Calu3 (cell line): Measurements from ENCODE around the gene KIF5A. TPM values are rescaled to one million over a fixed set of nuclear protein-coding genes. Genes with fewer than 3 reads are reported as not detected.
"Not testable (repeated sequence)": the region's sequence is repeated elsewhere in the genome, so short reads cannot be mapped to it uniquely, and the experiment has no call there.

Experiments used
- Bru-seq: library from RNA; stranded (reverse); fragments of 400-500 nt; gene quantifications from one replicate; lab custom pipeline; 2021; lab: Mats Ljungman, UMichigan
- BruChase-seq, 2 experiments: library from RNA; stranded (reverse); fragments of 400-500 nt; gene quantifications; one replicate each; lab custom pipeline; 2021; lab: Mats Ljungman, UMichigan
- BruUV-seq: library from RNA; stranded (reverse); fragments of 400-500 nt; replicated peaks from 2 replicates; lab custom pipeline; 2021; lab: Mats Ljungman, UMichigan
- CTCF ChIA-PET: fragments of 300-600 bp; sonication (Branson Sonifier 250); formaldehyde crosslinking; loops from one replicate; lab custom pipeline; 2022; ENCODE audit warnings: antibody characterized with exemption; lab: Charles Lee
- DNase-seq: peaks from one replicate; pipeline ENCODE4 v3.0.0; 2022
- H3K27ac Mint-ChIP-seq: one replicate; pipeline ENCODE4 v1.8.0; 2022; ENCODE audit warnings: mixed read lengths; ENCODE audit not compliant: unreplicated experiment
- H3K27me3 Mint-ChIP-seq: one replicate; pipeline ENCODE4 v1.8.0; 2022; ENCODE audit warnings: mixed read lengths; ENCODE audit not compliant: unreplicated experiment
- H3K36me3 Mint-ChIP-seq: one replicate; pipeline ENCODE4 v1.8.0; 2022; ENCODE audit warnings: mild to moderate bottlenecking, moderate library complexity, mixed read lengths; ENCODE audit not compliant: insufficient read depth, unreplicated experiment
- H3K4me1 Mint-ChIP-seq: one replicate; pipeline ENCODE4 v1.8.0; 2022; ENCODE audit warnings: mild to moderate bottlenecking, low read depth, mixed read lengths; ENCODE audit not compliant: unreplicated experiment
- H3K4me3 Mint-ChIP-seq: one replicate; pipeline ENCODE4 v1.8.0; 2022; ENCODE audit warnings: mild to moderate bottlenecking, low read depth, moderate library complexity, mixed read lengths; ENCODE audit not compliant: unreplicated experiment
- H3K9me3 Mint-ChIP-seq: one replicate; pipeline ENCODE4 v1.8.0; 2022; ENCODE audit warnings: low read depth, mixed read lengths; ENCODE audit not compliant: unreplicated experiment
- intact Hi-C: fragments of 100-400 bp; cut with micrococcal nuclease; formaldehyde crosslinking; loops from one replicate; pipeline ENCODE4 v1.10.0; 2022; ENCODE audit not compliant: unreplicated experiment
- long read RNA-seq: library from polyadenylated mRNA; stranded (forward); transcript quantifications from one replicate; pipeline ENCODE4 v2.0.0, GENCODE V29; 2022
- total RNA-seq: library from RNA; stranded (reverse); gene quantifications from 2 replicates; pipeline ENCODE4 v1.2.3, GENCODE V29; 2022
- TF ChIP-seq, protein P1 (sequence below): fragments of 200-600 bp; IDR thresholded peaks from one replicate; pipeline ENCODE4 v1.8.0; 2022; ENCODE audit warnings: antibody characterized with exemption; ENCODE audit not compliant: unreplicated experiment

Gene KIF5A
- total RNA-seq (0.10 TPM in 1 of 2 replicates, not detected in the other), Bru-seq, nascent RNA (percentile 8 among the genes with signal in this experiment), BruChase-seq, experiment 1, labeled RNA remaining after a 6-hour chase (percentile 10 among the genes with signal in this experiment), BruChase-seq, experiment 2, labeled RNA remaining after a 2-hour chase (percentile 9 among the genes with signal in this experiment)
- long read RNA-seq, result 0 reads

- TF ChIP-seq, protein P1, sequence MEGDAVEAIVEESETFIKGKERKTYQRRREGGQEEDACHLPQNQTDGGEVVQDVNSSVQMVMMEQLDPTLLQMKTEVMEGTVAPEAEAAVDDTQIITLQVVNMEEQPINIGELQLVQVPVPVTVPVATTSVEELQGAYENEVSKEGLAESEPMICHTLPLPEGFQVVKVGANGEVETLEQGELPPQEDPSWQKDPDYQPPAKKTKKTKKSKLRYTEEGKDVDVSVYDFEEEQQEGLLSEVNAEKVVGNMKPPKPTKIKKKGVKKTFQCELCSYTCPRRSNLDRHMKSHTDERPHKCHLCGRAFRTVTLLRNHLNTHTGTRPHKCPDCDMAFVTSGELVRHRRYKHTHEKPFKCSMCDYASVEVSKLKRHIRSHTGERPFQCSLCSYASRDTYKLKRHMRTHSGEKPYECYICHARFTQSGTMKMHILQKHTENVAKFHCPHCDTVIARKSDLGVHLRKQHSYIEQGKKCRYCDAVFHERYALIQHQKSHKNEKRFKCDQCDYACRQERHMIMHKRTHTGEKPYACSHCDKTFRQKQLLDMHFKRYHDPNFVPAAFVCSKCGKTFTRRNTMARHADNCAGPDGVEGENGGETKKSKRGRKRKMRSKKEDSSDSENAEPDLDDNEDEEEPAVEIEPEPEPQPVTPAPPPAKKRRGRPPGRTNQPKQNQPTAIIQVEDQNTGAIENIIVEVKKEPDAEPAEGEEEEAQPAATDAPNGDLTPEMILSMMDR, result no peak
- CTCF ChIA-PET, result no interaction called here
- no peaks in the 10 kb centered on the region for H3K9me3 Mint-ChIP-seq
- no peak for DNase-seq
- H3K27ac Mint-ChIP-seq, result no peak within 1 kb of the TSS
- intact Hi-C loops, result no loop called here
- peaks cover 23% of the 10 kb centered on the region for H3K36me3 Mint-ChIP-seq
- no TSS peak for BruUV-seq
- no peak within 1 kb of the TSS for H3K4me3 Mint-ChIP-seq
- peaks cover 76% of the 10 kb centered on the region for H3K27me3 Mint-ChIP-seq
- H3K4me1 Mint-ChIP-seq, result peaks cover 28% of the 10 kb centered on the region
These were observed at the start of gene KIF5A for GRCh38 chr12:57549909-57550640. Gene KIF5A (plus strand): TSS chr12:57550044. CDS start chr12:57550272, 228 bp downstream.

DNA sequence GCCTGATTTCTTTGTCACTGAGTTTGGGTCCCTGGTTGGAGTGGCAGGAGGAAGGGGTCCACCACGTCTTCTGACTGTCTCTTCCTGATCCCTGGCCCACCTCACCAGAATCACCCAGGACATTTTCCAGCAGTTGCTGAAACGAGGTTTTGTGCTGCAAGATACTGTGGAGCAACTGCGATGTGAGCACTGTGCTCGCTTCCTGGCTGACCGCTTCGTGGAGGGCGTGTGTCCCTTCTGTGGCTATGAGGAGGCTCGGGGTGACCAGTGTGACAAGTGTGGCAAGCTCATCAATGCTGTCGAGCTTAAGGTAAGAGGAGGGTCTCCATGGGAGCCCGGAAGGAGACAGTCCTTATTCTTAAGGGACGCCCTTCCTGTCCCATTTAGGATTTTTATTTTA lies 49.6 kb upstream of the KIF5A start:
- Mint-ChIP-seq H3K4me3 (no peak overlapping the region), H3K9me3 (no peaks in the 10 kb centered on the region), H3K36me3 (peaks cover 96% of the 10 kb centered on the region), H3K27me3 (no peaks in the 10 kb centered on the region), H3K4me1 (no peaks in the 10 kb centered on the region), H3K27ac (no peak overlapping the region)
- intact Hi-C loops, result no loop called here
- CTCF ChIA-PET, result no interaction called here
- TF ChIP-seq, protein P1, result no peak
- DNase-seq, result no peak
- BruUV-seq, result no TSS peak

- DNase-seq, H3K4me1 Mint-ChIP-seq, H3K27me3 Mint-ChIP-seq, H3K4me3 Mint-ChIP-seq, H3K9me3 Mint-ChIP-seq, BruUV-seq, intact Hi-C loops: not testable (repeated sequence)
- peak overlapping the region; percentile 20 for H3K27ac Mint-ChIP-seq
- CTCF ChIA-PET, result interaction anchor here (0.6 to 0.7 kb wide), 2 partner anchors 12 to 352 kb away, joined by 3 read pairs; no protein-coding TSS in a partner anchor
- peaks cover 94% of the 10 kb centered on the region for H3K36me3 Mint-ChIP-seq
These were observed 47.4 kb upstream of the KIF5A start for GRCh38 chr12:57502311-57502969.

- CTCF ChIA-PET, intact Hi-C loops, H3K4me3 Mint-ChIP-seq, H3K27ac Mint-ChIP-seq, BruUV-seq, H3K4me1 Mint-ChIP-seq, DNase-seq, H3K27me3 Mint-ChIP-seq, H3K9me3 Mint-ChIP-seq: not testable (repeated sequence)
- H3K36me3 Mint-ChIP-seq, result peaks cover 82% of the 10 kb centered on the region
These were observed 43.3 kb upstream of the KIF5A start for GRCh38 chr12:57506541-57506940.

DNA sequence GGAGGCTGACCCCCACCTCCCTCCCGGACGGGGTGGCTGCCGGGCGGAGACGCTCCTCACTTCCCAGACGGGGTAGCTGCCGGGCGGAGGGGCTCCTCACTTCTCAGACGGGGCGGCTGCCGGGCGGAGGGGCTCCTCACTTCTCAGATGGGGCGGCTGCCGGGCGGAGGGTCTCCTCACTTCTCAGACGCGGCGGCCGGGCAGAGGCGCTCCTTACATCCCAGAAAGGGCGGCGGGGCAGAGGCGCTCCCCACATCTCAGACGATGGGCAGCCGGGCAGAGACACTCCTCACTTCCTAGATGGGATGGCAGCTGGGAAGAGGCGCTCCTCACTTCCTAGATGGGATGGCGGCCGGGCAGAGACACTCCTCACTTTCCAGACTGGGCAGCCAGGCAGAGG lies 42.0 kb upstream of the KIF5A start:
- H3K4me3 Mint-ChIP-seq, CTCF ChIA-PET, intact Hi-C loops, DNase-seq, H3K4me1 Mint-ChIP-seq, H3K27me3 Mint-ChIP-seq, BruUV-seq, H3K27ac Mint-ChIP-seq, H3K9me3 Mint-ChIP-seq: not testable (repeated sequence)
- H3K36me3 Mint-ChIP-seq, result peaks cover 82% of the 10 kb centered on the region
